Common myeloid progenitor, CD34-positive (primary cell): ENCODE results near the gene STUB1.

ENCODE experiments used
- CTCF ChIA-PET: fragments of 350-600 bp; sonication (Branson Sonifier 250); formaldehyde crosslinking; loops from one replicate; lab custom pipeline; 2021; ENCODE audit warnings: antibody characterized with exemption; lab: Charles Lee
- POLR2A ChIA-PET: fragments of 350-600 bp; sonication (Branson Sonifier 250); formaldehyde crosslinking; loops from one replicate; lab custom pipeline; 2021; ENCODE audit warnings: antibody characterized with exemption; lab: Charles Lee
- DNase-seq, 3 donors: peaks; one replicate each; pipeline versions ENCODE4 v3.0.0 to v3.0.0-alpha.2; 2013
- H3K27ac ChIP-seq, 2 experiments: 1 replicate in 1 of 2; 2 replicates in 1 of 2; pipeline ENCODE4 v1.7.0; 2013; ENCODE audit warnings: inconsistent platforms in 2 of 2, low read length in 2 of 2, mild to moderate bottlenecking in 2 of 2, low read depth in 1 of 2, moderate library complexity in 1 of 2; ENCODE audit not compliant: severe bottlenecking in 2 of 2, insufficient read depth in 1 of 2, poor library complexity in 1 of 2
- H3K27me3 ChIP-seq, 5 experiments: replicated peaks in 2 of 5; 1 replicate in 3 of 5; 2 replicates in 2 of 5; pipeline versions ENCODE4 v1.6.1 to v1.7.0; 2013; ENCODE audit warnings: low read length in 4 of 5, mild to moderate bottlenecking in 2 of 5, moderate library complexity in 2 of 5, inconsistent platforms in 1 of 5; ENCODE audit not compliant: insufficient read depth in 5 of 5, control insufficient read depth in 4 of 5
- H3K36me3 ChIP-seq, 4 experiments: 1 replicate in 2 of 4; 2 replicates in 2 of 4; pipeline versions ENCODE4 v1.6.1 to v1.7.0; 2013; ENCODE audit warnings: low read length in 3 of 4, control low read depth in 1 of 4, mild to moderate bottlenecking in 1 of 4; ENCODE audit not compliant: control insufficient read depth in 4 of 4, insufficient read depth in 4 of 4
- H3K4me1 ChIP-seq, 4 experiments: 1 replicate in 3 of 4; 2 replicates in 1 of 4; pipeline versions ENCODE4 v1.6.1 to v1.7.1; 2013; ENCODE audit warnings: low read length in 3 of 4, mild to moderate bottlenecking in 3 of 4, control low read depth in 1 of 4, inconsistent platforms in 1 of 4, moderate library complexity in 1 of 4; ENCODE audit not compliant: control insufficient read depth in 4 of 4, insufficient read depth in 4 of 4; ENCODE audit errors: control extremely low read depth in 1 of 4
- H3K4me3 ChIP-seq, 7 experiments: 1 replicate in 4 of 7; 2 replicates in 3 of 7; pipeline versions ENCODE4 v1.5.1 to v1.7.0; 2013; ENCODE audit warnings: mild to moderate bottlenecking in 7 of 7, low read length in 6 of 7, moderate library complexity in 6 of 7, inconsistent platforms in 2 of 7, low read depth in 2 of 7, control low read depth in 1 of 7; ENCODE audit not compliant: insufficient read depth in 4 of 7, control insufficient read depth in 1 of 7; ENCODE audit errors: extremely low read depth in 1 of 7
- H3K9me3 ChIP-seq, 5 experiments: 1 replicate in 4 of 5; 2 replicates in 1 of 5; pipeline versions ENCODE4 v1.6.1 to v1.7.1; 2013; ENCODE audit warnings: low read length in 4 of 5, mild to moderate bottlenecking in 2 of 5, inconsistent platforms in 1 of 5, low read depth in 1 of 5, moderate library complexity in 1 of 5; ENCODE audit not compliant: control insufficient read depth in 4 of 5, insufficient read depth in 2 of 5; ENCODE audit errors: control extremely low read depth in 1 of 5
- WGBS: methylation state at CpG from one replicate; pipeline ENCODE4 v1.1.5; 2013; ENCODE audit not compliant: insufficient coverage; 5-methylcytosine and 5-hydroxymethylcytosine counted together

STUB1 gene

GRCh38 chr16:634051-634670, 46.0 kb upstream of the STUB1 start:
- no peak for DNase-seq
- ChIA-PET POLR2A (no interaction called here), CTCF (interaction anchor here (1.4 kb wide), 1 partner anchor 26 kb away, joined by 3 read pairs; no protein-coding TSS in a partner anchor)
- H3K36me3 ChIP-seq: peaks cover 0 to 24% (median 15%) of the 10 kb centered on the region in 4 experiments
- no peak overlapping the region for H3K27ac ChIP-seq
- H3K4me1 ChIP-seq: peaks cover 0 to 34% (median 30%) of the 10 kb centered on the region in 4 experiments
- no peak overlapping the region for H3K4me3 ChIP-seq
- peaks cover 0 to 7% (median 0%) of the 10 kb centered on the region in 5 experiments for H3K27me3 ChIP-seq
- WGBS: 97% methylated on average over 19 of the region's 22 CpGs
- H3K9me3 ChIP-seq: no peaks in the 10 kb centered on the region

DNA sequence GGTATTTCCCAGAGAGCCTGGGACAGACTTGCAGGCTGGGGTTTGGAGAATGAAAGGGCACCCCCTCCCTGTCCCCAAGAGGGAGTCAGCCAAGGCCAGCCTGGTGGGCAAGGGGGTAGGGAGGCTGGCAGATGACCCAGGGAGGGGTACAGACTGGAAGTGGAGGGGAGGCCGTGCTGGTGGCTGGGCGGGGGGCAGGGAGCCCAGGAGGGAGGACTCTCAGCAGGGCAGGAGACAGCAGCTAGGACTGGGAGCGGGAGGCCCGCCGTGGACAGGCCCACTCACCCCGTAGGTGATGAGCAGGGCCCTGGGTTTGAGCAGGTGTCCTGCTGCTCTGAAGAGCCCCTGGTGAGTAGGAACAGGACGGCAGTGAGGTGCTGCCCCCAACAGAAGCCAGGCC, 45.2 kb upstream of the STUB1 start:
- peaks cover 0 to 7% (median 0%) of the 10 kb centered on the region in 5 experiments for H3K27me3 ChIP-seq
- no peaks in the 10 kb centered on the region for H3K9me3 ChIP-seq
- peaks cover 0 to 24% (median 15%) of the 10 kb centered on the region in 4 experiments for H3K36me3 ChIP-seq
- peaks cover 0 to 34% (median 30%) of the 10 kb centered on the region in 4 experiments for H3K4me1 ChIP-seq
- H3K4me3 ChIP-seq: peak overlapping the region in 5 of 7 experiments; percentile 23 to 92 (median 85)
- no peak overlapping the region for H3K27ac ChIP-seq
- 98% methylated on average over 7 of the region's 7 CpGs for WGBS
- ChIA-PET CTCF (no interaction called here), POLR2A (no interaction called here)
- no peak for DNase-seq

DNA sequence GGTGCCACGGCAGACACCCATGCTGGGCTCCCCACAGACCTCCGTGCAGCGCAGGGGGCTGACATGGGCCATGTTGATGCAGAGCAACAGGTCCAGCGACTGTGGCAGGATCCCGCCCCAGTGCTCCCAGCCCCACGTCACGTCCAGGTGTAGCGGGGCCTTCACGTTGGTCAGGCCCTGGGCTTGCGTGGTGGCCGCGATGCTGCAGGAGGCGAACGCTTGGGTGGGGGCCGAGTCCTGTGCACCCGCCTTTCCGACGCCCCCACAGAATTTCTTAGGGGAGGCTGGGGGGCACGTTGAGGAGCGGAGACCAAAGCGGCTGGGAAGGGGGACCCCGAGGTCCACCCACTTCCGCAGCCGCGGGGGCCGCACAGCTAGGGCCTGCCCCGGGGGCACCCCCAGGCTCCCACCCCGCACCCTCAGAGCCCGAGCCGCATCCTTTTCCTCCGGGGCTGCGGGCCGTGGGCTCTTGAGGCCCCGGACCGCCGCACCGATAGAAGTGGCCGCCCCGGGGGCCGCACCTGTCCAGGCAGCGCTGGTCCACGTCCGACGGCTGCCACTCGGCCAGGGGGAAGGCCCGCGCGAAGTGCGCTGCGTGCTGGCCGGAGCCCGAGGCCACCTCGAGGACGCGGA, 44.5 kb upstream of the STUB1 start:
- ChIA-PET CTCF (interaction anchor here (0.9 to 3.3 kb wide), 7 partner anchors 13 to 67 kb away, joined by 3 to 9 read pairs (median 4); partner anchors contain the start of genes RHOT2 and WDR90), POLR2A (interaction anchor here (0.6 kb wide), 1 partner anchor 11 kb away, joined by 4 read pairs; no protein-coding TSS in a partner anchor)
- WGBS: 4% methylated on average over 45 of the region's 55 CpGs

GRCh38 chr16:636206-637080, 43.8 kb upstream of the STUB1 start, which contains the start of gene METTL26:
Gene METTL26 (minus strand): TSS chr16:636305. CDS start chr16:636290, 15 bp downstream.
- POLR2A ChIA-PET: interaction anchor here (0.9 to 1.1 kb wide), 2 partner anchors 24 to 100 kb away, joined by 3 read pairs; no protein-coding TSS in a partner anchor
- CTCF ChIA-PET: interaction anchor here (0.7 to 3.3 kb wide), 9 partner anchors 13 to 68 kb away, joined by 3 to 9 read pairs (median 4); partner anchors contain the start of genes RHOT2 and WDR90

More for the DNA sequence above, 44.5 kb upstream of the STUB1 start:
- Histone ChIP-seq H3K4me3 (peak overlapping the region; percentile 81 to 96 (median 86)), H3K27me3 (peaks cover 0 to 5% (median 0%) of the 10 kb centered on the region in 5 experiments), H3K27ac (peak overlapping the region in 1 of 2 experiments; percentile 91), H3K4me1 (peaks cover 0 to 34% (median 32%) of the 10 kb centered on the region in 4 experiments), H3K9me3 (no peaks in the 10 kb centered on the region), H3K36me3 (peaks cover 0 to 24% (median 15%) of the 10 kb centered on the region in 4 experiments)
- no peak for DNase-seq

GRCh38 chr16:637081-638018, 42.9 kb upstream of the STUB1 start:
- Histone ChIP-seq H3K27ac (peak overlapping the region; percentile 75 to 91), H3K27me3 (no peaks in the 10 kb centered on the region), H3K9me3 (no peaks in the 10 kb centered on the region), H3K36me3 (peaks cover 0 to 22% (median 14%) of the 10 kb centered on the region in 4 experiments), H3K4me3 (peak overlapping the region; percentile 81 to 96 (median 86)), H3K4me1 (peaks cover 0 to 42% (median 38%) of the 10 kb centered on the region in 4 experiments)
- POLR2A ChIA-PET: interaction anchor here (0.9 to 1.1 kb wide), 2 partner anchors 23 to 100 kb away, joined by 3 read pairs; no protein-coding TSS in a partner anchor
- CTCF ChIA-PET: interaction anchor here (0.7 to 3.3 kb wide), 6 partner anchors 12 to 52 kb away, joined by 3 to 9 read pairs (median 4); partner anchors contain the start of genes RHOT2 and WDR90
- 17% methylated on average over 36 of the region's 53 CpGs for WGBS
- peak in 2 of 3 donors; percentile 63 to 89 for DNase-seq

More at GRCh38 chr16:636206-637080, 43.8 kb upstream of the STUB1 start, which contains the start of gene METTL26:
- Histone ChIP-seq H3K36me3 (peaks cover 0 to 24% (median 15%) of the 10 kb centered on the region in 4 experiments), H3K4me3 (peak within 1 kb of the TSS; percentile 81 to 96 (median 86)), H3K27ac (peak within 1 kb of the TSS; percentile 75 to 91), H3K27me3 (peaks cover 0 to 2% (median 0%) of the 10 kb centered on the region in 5 experiments), H3K4me1 (peaks cover 0 to 34% (median 33%) of the 10 kb centered on the region in 4 experiments), H3K9me3 (no peaks in the 10 kb centered on the region)
- DNase-seq: peak; percentile 94 to 97 (median 96)
- under 1% methylated on average over 74 of the region's 91 CpGs for WGBS
